K562 (cell line): ENCODE measurements around the gene TGM1.

Experiments used
- EZH2 ChIP-seq: IDR thresholded peaks from 2 replicates; pipeline ENCODE4 v1.6.1; 2012; ENCODE audit warnings: low read depth, mild to moderate bottlenecking, inconsistent platforms, low read length, borderline replicate concordance
- FIP1L1 ChIP-seq: fragments of 200-400 bp; formaldehyde crosslinking; IDR thresholded peaks from 2 replicates; pipeline ENCODE4 v1.6.1; 2018; ENCODE audit warnings: mild to moderate bottlenecking, low read depth, low read length; ENCODE audit not compliant: poor library complexity, severe bottlenecking
- TF ChIP-seq, protein P1 (sequence below), 3 experiments: IDR thresholded peaks in 2 of 3; conservative IDR thresholded peaks in 1 of 3; 2 replicates each; pipeline ENCODE4 v1.5.1; 2011 to 2012; ENCODE audit warnings: low read length in 3 of 3, mild to moderate bottlenecking in 3 of 3, control low read depth in 2 of 3, improper control_type of control experiment in 1 of 3, inconsistent platforms in 1 of 3, low read depth in 1 of 3, mixed read lengths in 1 of 3, moderate library complexity in 1 of 3; ENCODE audit not compliant: insufficient read depth in 2 of 3
- TF ChIP-seq, protein P2 (sequence below): sonication (generic); formaldehyde crosslinking; IDR thresholded peaks from 2 replicates; pipeline ENCODE4 v1.8.1; 2023; ENCODE audit warnings: missing genetic modification reagents, mild to moderate bottlenecking, borderline replicate concordance

DNA sequence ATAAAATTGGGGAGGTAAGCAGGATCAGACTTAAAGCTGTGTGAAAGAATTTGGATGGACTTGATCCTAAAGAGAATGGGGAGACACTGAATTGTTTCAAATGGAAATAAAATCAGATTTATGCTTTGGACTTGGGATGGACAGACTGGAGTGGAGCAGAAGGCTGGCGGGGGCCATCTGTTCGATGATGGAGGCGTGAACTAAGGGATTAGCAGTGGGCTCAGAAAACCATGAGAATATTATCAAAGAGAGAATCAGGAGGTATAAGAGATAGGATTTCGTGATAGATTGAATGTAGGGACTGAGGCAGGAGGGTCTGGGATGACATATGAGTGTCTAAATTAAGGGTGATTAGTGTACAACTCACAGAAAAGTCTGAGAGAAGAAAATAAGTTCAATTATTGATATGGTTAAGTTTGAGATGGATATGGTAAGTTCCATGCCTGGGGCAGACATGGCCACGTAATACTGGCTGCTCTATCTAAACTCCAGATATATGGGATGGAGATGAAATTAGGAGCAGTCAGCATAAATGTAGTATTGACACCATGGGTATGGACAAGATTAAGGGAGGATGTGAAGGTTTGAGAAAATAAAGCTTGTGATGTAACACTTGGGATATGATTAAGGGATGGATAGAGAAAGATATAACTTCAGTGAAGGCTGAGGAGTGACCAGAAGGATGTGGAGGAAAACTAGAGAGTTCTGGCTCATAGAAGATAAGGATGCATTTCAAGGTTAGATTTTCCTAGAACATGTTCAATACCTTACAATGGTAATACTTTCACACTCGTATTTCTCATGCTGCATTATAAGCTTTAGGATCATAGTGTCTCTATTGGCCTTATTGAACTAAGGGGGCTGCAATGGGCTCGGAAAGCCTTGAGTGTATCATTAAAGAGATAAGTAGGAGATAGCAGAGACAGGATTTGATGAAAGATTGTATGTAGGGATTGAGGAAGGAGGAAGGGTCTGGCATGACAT lies 58.5 kb downstream of the TGM1 start:
- TF ChIP-seq FIP1L1 (no peak), EZH2 (no peak)
- TF ChIP-seq, protein P1, sequence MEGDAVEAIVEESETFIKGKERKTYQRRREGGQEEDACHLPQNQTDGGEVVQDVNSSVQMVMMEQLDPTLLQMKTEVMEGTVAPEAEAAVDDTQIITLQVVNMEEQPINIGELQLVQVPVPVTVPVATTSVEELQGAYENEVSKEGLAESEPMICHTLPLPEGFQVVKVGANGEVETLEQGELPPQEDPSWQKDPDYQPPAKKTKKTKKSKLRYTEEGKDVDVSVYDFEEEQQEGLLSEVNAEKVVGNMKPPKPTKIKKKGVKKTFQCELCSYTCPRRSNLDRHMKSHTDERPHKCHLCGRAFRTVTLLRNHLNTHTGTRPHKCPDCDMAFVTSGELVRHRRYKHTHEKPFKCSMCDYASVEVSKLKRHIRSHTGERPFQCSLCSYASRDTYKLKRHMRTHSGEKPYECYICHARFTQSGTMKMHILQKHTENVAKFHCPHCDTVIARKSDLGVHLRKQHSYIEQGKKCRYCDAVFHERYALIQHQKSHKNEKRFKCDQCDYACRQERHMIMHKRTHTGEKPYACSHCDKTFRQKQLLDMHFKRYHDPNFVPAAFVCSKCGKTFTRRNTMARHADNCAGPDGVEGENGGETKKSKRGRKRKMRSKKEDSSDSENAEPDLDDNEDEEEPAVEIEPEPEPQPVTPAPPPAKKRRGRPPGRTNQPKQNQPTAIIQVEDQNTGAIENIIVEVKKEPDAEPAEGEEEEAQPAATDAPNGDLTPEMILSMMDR (IDR thresholded peaks at IDR 0.05 in 2 of 3, conservative IDR thresholded peaks at IDR 0.05 in 1 of 3; ENCODE audit: insufficient read depth in 2 of 3, low read depth in 1 of 3, low read length in 3 of 3), result no peak
- TF ChIP-seq, protein P2, sequence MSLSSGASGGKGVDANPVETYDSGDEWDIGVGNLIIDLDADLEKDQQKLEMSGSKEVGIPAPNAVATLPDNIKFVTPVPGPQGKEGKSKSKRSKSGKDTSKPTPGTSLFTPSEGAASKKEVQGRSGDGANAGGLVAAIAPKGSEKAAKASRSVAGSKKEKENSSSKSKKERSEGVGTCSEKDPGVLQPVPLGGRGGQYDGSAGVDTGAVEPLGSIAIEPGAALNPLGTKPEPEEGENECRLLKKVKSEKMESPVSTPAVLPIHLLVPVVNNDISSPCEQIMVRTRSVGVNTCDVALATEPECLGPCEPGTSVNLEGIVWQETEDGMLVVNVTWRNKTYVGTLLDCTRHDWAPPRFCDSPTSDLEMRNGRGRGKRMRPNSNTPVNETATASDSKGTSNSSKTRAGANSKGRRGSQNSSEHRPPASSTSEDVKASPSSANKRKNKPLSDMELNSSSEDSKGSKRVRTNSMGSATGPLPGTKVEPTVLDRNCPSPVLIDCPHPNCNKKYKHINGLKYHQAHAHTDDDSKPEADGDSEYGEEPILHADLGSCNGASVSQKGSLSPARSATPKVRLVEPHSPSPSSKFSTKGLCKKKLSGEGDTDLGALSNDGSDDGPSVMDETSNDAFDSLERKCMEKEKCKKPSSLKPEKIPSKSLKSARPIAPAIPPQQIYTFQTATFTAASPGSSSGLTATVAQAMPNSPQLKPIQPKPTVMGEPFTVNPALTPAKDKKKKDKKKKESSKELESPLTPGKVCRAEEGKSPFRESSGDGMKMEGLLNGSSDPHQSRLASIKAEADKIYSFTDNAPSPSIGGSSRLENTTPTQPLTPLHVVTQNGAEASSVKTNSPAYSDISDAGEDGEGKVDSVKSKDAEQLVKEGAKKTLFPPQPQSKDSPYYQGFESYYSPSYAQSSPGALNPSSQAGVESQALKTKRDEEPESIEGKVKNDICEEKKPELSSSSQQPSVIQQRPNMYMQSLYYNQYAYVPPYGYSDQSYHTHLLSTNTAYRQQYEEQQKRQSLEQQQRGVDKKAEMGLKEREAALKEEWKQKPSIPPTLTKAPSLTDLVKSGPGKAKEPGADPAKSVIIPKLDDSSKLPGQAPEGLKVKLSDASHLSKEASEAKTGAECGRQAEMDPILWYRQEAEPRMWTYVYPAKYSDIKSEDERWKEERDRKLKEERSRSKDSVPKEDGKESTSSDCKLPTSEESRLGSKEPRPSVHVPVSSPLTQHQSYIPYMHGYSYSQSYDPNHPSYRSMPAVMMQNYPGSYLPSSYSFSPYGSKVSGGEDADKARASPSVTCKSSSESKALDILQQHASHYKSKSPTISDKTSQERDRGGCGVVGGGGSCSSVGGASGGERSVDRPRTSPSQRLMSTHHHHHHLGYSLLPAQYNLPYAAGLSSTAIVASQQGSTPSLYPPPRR (CRISPR knock-in tag), result no peak
